Gastroesophageal sphincter (tissue), 4 donors: ENCODE measurements around the gene AK2. TPM values are rescaled to one million over a fixed set of nuclear protein-coding genes. Genes with fewer than 3 reads are reported as not detected.
"Not testable (repeated sequence)": the region's sequence is repeated elsewhere in the genome, so short reads cannot be mapped to it uniquely, and the experiment has no call there.

ENCODE experiments used
- ATAC-seq: fragments of 150-250 bp; one replicate; pipeline ENCODE4 v1.9.1; 2016; ENCODE audit warnings: mild to moderate bottlenecking, moderate library complexity
- H3K27ac ChIP-seq, 4 donors: fragments of 200-600 bp; sonication (generic) in 3 of 4; 1 replicate in 3 of 4; 2 replicates in 1 of 4; pipeline ENCODE4 v1.5.1; 2016 to 2019
- H3K27me3 ChIP-seq: fragments of 200-600 bp; sonication (generic); one replicate; pipeline ENCODE4 v1.5.1; 2019
- H3K36me3 ChIP-seq, 2 donors: fragments of 200-600 bp; sonication (generic); one replicate each; pipeline ENCODE4 v1.5.1; 2019; ENCODE audit warnings: control low read depth in 1 of 2
- H3K4me1 ChIP-seq, 3 donors: fragments of 200-600 bp; sonication (generic); 1 replicate in 2 of 3; 2 replicates in 1 of 3; pipeline ENCODE4 v1.5.1; 2016 to 2019; ENCODE audit warnings: control low read depth in 2 of 3
- H3K4me3 ChIP-seq, 2 donors: fragments of 200-600 bp; sonication (generic); one replicate each; pipeline ENCODE4 v1.5.1; 2019; ENCODE audit warnings: mild to moderate bottlenecking in 1 of 2, moderate library complexity in 1 of 2
- H3K9me3 ChIP-seq, 3 donors: fragments of 200-600 bp; sonication (generic); one replicate each; pipeline ENCODE4 v1.5.1; 2017 to 2019; ENCODE audit warnings: control low read depth in 2 of 3
- EP300 ChIP-seq: sonication (generic); formaldehyde crosslinking; IDR thresholded peaks from one replicate; pipeline ENCODE4 v1.6.1; 2017; ENCODE audit warnings: antibody characterized with exemption, mild to moderate bottlenecking
- POLR2A ChIP-seq, 2 donors: fragments of 450-650 bp; IDR thresholded peaks; one replicate each; pipeline ENCODE4 v1.6.1; 2017; ENCODE audit warnings: antibody characterized with exemption in 2 of 2, mild to moderate bottlenecking in 2 of 2, moderate library complexity in 1 of 2
- POLR2AphosphoS5 ChIP-seq: sonication (generic); formaldehyde crosslinking; IDR thresholded peaks from one replicate; pipeline ENCODE4 v1.6.1; 2017; ENCODE audit warnings: antibody characterized with exemption
- WGBS, 2 donors: methylation state at CpG; one replicate each; pipeline ENCODE4 v1.1.5; 2018; ENCODE audit warnings: low coverage in 1 of 2; 5-methylcytosine and 5-hydroxymethylcytosine counted together
- total RNA-seq, 4 donors: library from RNA; depleted of rRNA; stranded (reverse); fragments of >200 nt; gene quantifications; one replicate each; pipeline ENCODE4 v1.1.0, GENCODE V29; 2016
- TF ChIP-seq, protein P1 (sequence below), 4 experiments: fragments of 200-600 bp in 2 of 4; fragments of 450-650 bp in 2 of 4; sonication (generic) in 1 of 4; IDR thresholded peaks; one replicate each; pipeline ENCODE4 v1.5.1; 2017 to 2019; ENCODE audit warnings: antibody characterized with exemption in 4 of 4, mild to moderate bottlenecking in 2 of 4, moderate library complexity in 2 of 4

The AK2 gene
- total RNA-seq, 4 donors from 2014 or later = 88.9 to 115 (median 97.1) TPM

DNA sequence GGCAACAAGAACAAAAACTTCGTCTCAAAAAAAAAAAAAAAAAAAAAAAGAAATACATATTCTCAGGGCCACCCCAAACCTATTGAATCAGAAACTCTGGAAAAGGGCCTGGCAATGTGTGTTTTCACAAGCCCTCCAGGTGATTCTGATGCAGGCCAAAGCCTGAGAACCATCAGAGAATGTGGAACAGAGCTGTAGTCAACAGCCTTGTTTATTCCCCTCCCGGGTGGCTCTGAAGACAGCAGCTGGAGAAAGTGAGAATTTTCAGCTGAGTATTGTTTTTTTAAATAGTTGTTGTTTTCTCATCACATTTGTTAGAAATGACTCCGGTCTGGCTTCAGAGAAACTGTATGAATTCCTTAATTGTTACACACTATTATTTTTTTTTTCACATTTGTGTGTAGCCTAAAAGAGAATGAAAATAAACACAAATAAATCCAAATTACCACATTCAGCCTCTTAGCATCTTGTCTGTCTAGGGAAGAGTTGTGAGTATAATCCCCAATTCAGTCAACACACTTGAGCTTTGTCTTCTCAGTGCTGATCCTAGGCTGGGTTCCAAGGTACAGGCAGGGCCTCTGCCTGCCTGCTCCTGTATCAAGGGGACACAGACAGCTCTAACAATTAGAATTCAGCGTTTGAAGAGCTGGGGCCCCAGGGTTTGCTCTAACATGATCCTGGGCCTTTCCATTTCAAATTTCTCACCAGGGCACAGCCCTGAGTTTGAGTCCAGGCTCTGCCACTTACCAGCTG is 37.7 kb upstream of the AK2 start:
- 51 to 65% methylated on average over 2 to 3 of the region's 4 CpGs for WGBS, 2 donors
- TF ChIP-seq POLR2A (IDR thresholded peaks at IDR 0.05) (no peak), POLR2AphosphoS5 (no peak)
- TF ChIP-seq, protein P1, sequence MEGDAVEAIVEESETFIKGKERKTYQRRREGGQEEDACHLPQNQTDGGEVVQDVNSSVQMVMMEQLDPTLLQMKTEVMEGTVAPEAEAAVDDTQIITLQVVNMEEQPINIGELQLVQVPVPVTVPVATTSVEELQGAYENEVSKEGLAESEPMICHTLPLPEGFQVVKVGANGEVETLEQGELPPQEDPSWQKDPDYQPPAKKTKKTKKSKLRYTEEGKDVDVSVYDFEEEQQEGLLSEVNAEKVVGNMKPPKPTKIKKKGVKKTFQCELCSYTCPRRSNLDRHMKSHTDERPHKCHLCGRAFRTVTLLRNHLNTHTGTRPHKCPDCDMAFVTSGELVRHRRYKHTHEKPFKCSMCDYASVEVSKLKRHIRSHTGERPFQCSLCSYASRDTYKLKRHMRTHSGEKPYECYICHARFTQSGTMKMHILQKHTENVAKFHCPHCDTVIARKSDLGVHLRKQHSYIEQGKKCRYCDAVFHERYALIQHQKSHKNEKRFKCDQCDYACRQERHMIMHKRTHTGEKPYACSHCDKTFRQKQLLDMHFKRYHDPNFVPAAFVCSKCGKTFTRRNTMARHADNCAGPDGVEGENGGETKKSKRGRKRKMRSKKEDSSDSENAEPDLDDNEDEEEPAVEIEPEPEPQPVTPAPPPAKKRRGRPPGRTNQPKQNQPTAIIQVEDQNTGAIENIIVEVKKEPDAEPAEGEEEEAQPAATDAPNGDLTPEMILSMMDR (IDR thresholded peaks at IDR 0.05) = no peak
- Histone ChIP-seq H3K9me3 (no peaks in the 10 kb centered on the region), H3K36me3 (no peaks in the 10 kb centered on the region), H3K4me1 (no peaks in the 10 kb centered on the region), H3K4me3 (no peak overlapping the region), H3K27me3 (no peaks in the 10 kb centered on the region), H3K27ac (no peak overlapping the region)
- ATAC-seq = no peak

DNA sequence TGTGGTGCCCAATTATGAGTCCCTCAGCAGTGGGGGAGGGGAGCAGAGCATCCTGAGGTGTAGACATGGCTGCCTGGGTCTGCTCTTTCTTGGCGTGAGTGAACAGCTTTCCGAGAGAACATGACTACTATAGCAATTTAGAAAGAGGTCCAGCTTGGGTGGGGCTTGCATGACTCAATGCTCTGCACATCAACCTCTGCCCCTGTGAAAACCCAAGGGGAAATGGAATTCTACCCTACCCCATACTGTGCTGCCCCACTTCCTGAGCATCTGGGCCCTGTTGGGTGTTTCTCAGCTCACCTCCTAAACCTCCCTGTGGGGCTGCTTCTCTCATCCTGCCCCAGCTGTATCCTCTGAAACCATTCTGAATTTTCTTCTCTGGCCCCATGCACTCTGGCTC is 36.0 kb upstream of the AK2 start:
- 83% methylated on average over 1 of the region's 2 CpGs; no CpG with 5 or more reads in 1 of the 2 donors for WGBS, 2 donors
- Histone ChIP-seq H3K27me3 (no peaks in the 10 kb centered on the region), H3K4me3 (no peak overlapping the region), H3K36me3 (no peaks in the 10 kb centered on the region), H3K27ac (no peak overlapping the region), H3K9me3 (no peaks in the 10 kb centered on the region), H3K4me1 (no peaks in the 10 kb centered on the region)
- peak; percentile 61 for ATAC-seq
- TF ChIP-seq, protein P1 (IDR thresholded peaks at IDR 0.05) = no peak
- TF ChIP-seq EP300 (no peak), POLR2A (IDR thresholded peaks at IDR 0.05) (no peak)

- H3K4me1 ChIP-seq = no peaks in the 10 kb centered on the region
- no peaks in the 10 kb centered on the region for H3K27me3 ChIP-seq
- WGBS, 2 donors = 100% methylated on average over 1 of the region's 1 CpG
- H3K9me3 ChIP-seq = peaks cover 0 to 4% (median 0%) of the 10 kb centered on the region in 3 donors
- ATAC-seq = no peak
- H3K4me3 ChIP-seq = no peak overlapping the region
- no peak overlapping the region for H3K27ac ChIP-seq
- no peaks in the 10 kb centered on the region for H3K36me3 ChIP-seq
- TF ChIP-seq POLR2AphosphoS5 (no peak), EP300 (no peak), POLR2A (IDR thresholded peaks at IDR 0.05) (no peak)
- TF ChIP-seq, protein P1 (IDR thresholded peaks at IDR 0.05) = no peak
These were observed 33.9 kb upstream of the AK2 start for GRCh38 chr1:33070628-33071027.

- not testable (repeated sequence) for H3K4me3 ChIP-seq, ATAC-seq, H3K27me3 ChIP-seq, H3K27ac ChIP-seq, H3K36me3 ChIP-seq, H3K4me1 ChIP-seq
- 10 to 42% methylated on average over 1 to 2 of the region's 2 CpGs for WGBS, 2 donors
- H3K9me3 ChIP-seq = peaks cover 0 to 29% (median 3%) of the 10 kb centered on the region in 3 donors
These were observed 31.4 kb upstream of the AK2 start for GRCh38 chr1:33068108-33068507.

GRCh38 chr1:33066477-33066876 is 29.8 kb upstream of the AK2 start:
- 83 to 87% methylated on average over 3 of the region's 3 CpGs for WGBS, 2 donors
- H3K9me3 ChIP-seq = peaks cover 0 to 37% (median 3%) of the 10 kb centered on the region in 3 donors
- not testable (repeated sequence) for H3K36me3 ChIP-seq, H3K27ac ChIP-seq, ATAC-seq, H3K4me3 ChIP-seq, H3K27me3 ChIP-seq, H3K4me1 ChIP-seq

GRCh38 chr1:33065301-33065700 is 28.6 kb upstream of the AK2 start:
- no peak for TF ChIP-seq EP300
- TF ChIP-seq, protein P1 (IDR thresholded peaks at IDR 0.05) = no peak
- TF ChIP-seq POLR2AphosphoS5 = no peak
- TF ChIP-seq POLR2A (IDR thresholded peaks at IDR 0.05) = no peak
- ATAC-seq = no peak
- H3K27ac ChIP-seq = no peak overlapping the region
- H3K4me3 ChIP-seq = no peak overlapping the region
- no peaks in the 10 kb centered on the region for H3K27me3 ChIP-seq
- H3K9me3 ChIP-seq = peaks cover 0 to 37% (median 3%) of the 10 kb centered on the region in 3 donors
- WGBS, 2 donors = 80 to 84% methylated on average over 8 to 10 of the region's 10 CpGs
- no peaks in the 10 kb centered on the region for H3K36me3 ChIP-seq
- peaks cover 0 to 3% (median 0%) of the 10 kb centered on the region in 3 donors for H3K4me1 ChIP-seq

DNA sequence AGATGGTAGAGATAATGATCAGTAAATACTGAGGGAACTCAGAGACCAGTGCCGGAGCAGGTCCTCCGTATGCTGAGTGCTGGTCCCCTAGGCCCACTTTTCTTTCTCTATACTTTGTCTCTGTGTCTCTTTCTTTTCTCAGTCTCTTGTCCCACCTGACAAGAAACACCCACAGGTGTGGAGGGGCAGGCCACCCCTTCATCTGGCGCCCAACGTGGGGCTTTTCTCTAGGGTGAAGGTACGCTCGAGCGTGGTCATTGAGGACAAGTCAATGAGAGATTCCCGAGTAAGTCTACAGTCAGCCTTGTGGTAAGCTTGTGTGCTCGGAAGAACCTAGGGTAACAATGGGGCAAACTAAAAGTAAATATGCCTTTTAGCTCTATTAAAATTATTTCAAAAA is 27.6 kb upstream of the AK2 start:
- H3K27ac ChIP-seq, H3K36me3 ChIP-seq, H3K27me3 ChIP-seq, H3K4me3 ChIP-seq, H3K4me1 ChIP-seq, ATAC-seq: not testable (repeated sequence)
- peaks cover 0 to 37% (median 3%) of the 10 kb centered on the region in 3 donors for H3K9me3 ChIP-seq
- 100% methylated on average over 1 to 2 of the region's 9 CpGs for WGBS, 2 donors
